Measurements from ENCODE around the gene GMEB2. TPM values are rescaled to one million over a fixed set of nuclear protein-coding genes. Genes with fewer than 3 reads are reported as not detected.

GMEB2 gene
- total RNA-seq, 1 experiment from 2014 or later = 14.3 TPM

DNA sequence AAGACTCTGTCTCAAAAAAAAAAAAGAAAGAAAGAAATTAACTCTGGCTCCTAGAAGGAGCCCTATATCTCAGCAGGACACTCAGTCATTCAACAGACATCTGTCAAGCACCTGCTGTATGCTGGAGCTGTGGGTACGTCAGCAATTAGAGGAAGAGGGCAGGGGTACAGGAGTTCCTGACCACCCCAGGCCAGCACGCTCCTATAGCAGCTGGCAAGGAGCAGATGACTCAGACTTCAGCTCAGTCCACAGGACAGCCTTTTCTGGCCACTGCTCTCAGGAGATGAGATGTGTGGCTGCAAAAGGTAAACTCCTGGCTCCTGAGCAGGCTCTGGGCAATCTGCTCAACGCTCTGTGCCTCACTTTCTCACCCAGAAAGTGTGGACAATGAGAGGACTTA lies 29.6 kb upstream of the GMEB2 start:
- Histone ChIP-seq H3K27me3 (ENCODE audit: insufficient read depth, low read length) (no peaks in the 10 kb centered on the region; the same call in 1 of the 2 replicates), H4K91ac (ENCODE audit: insufficient read length, low read depth, low read length) (no peak overlapping the region), H3K18ac (ENCODE audit: insufficient read length, low read depth, low read length) (no peak overlapping the region), H3K56ac (ENCODE audit: insufficient read length, low read depth, low read length) (no peak overlapping the region), H3K23ac (ENCODE audit: insufficient read length, low read depth, low read length) (no peak overlapping the region), H3K4ac (ENCODE audit: low read depth, low read length) (no peak overlapping the region), H3K23me2 (ENCODE audit: insufficient read length, low read depth, low read length, poor library complexity, severe bottlenecking) (peaks cover 11% of the 10 kb centered on the region), H3K9ac (ENCODE audit: extremely low read depth, insufficient read length, low read length) (no peak overlapping the region), H3T11ph (ENCODE audit: low read length) (no peak overlapping the region), H2BK15ac (ENCODE audit: low read depth, low read length) (no peak overlapping the region), H2BK5ac (ENCODE audit: insufficient read length, low read length) (no peak overlapping the region), H4K5ac (ENCODE audit: insufficient read length, low read depth, low read length) (no peak overlapping the region), H4K20me1 (ENCODE audit: control insufficient read depth, insufficient read depth, insufficient read length) (no peaks in the 10 kb centered on the region), H2BK12ac (ENCODE audit: insufficient read length, low read depth, low read length) (no peak overlapping the region), H3K79me2 (ENCODE audit: insufficient read depth, low read length) (no peaks in the 10 kb centered on the region), H3K4me2 (ENCODE audit: insufficient read depth, insufficient read length, low read length) (no peak overlapping the region), H4K8ac (replicated peaks; ENCODE audit: insufficient read length, low read depth, low read length) (no peak overlapping the region), H3K14ac (ENCODE audit: insufficient read depth, low read length) (no peak overlapping the region), H3K79me1 (ENCODE audit: insufficient read depth, low read depth, low read length, poor library complexity, severe bottlenecking) (no peaks in the 10 kb centered on the region), H3K9me3 (ENCODE audit: control insufficient read depth, low read depth, low read length) (no peaks in the 10 kb centered on the region), H2AK5ac (ENCODE audit: insufficient read length, low read length) (no peak overlapping the region), H2BK20ac (ENCODE audit: low read depth, low read length, poor library complexity, severe bottlenecking) (no peak overlapping the region), H3K4me1 (ENCODE audit: insufficient read depth, low read length) (no peaks in the 10 kb centered on the region; the same call in 1 of the 2 replicates), H2BK120ac (ENCODE audit: low read depth, low read length, poor library complexity, severe bottlenecking) (no peak overlapping the region), H2AFZ (ENCODE audit: low read length) (no peak overlapping the region), H3K27ac (ENCODE audit: insufficient read length, low read depth, low read length) (no peak overlapping the region)
- WGBS (ENCODE audit: extremely low coverage, insufficient read length, low lambda C conversion rate) = no CpG with 5 or more reads among the region's 3 CpGs
- DNase-seq = no peak
- Mint-ChIP-seq H3K27ac (no peak overlapping the region), H3K27me3 (ENCODE audit: low read depth) (peaks cover 3% of the 10 kb centered on the region), H3K9me3 (no peaks in the 10 kb centered on the region), H3K36me3 (ENCODE audit: insufficient read depth in 1 of 3, low read depth in 3 of 3) (peaks cover 4 to 15% (median 13%) of the 10 kb centered on the region in 3 experiments; a peak in 6 of 7 replicates), H3K4me3 (peak overlapping the region in 1 of 2 experiments; percentile 48; a peak in 1 of 5 replicates), H3K4me1 (peaks cover 21 to 31% of the 10 kb centered on the region in 2 experiments)
- TF ChIP-seq, protein P1, sequence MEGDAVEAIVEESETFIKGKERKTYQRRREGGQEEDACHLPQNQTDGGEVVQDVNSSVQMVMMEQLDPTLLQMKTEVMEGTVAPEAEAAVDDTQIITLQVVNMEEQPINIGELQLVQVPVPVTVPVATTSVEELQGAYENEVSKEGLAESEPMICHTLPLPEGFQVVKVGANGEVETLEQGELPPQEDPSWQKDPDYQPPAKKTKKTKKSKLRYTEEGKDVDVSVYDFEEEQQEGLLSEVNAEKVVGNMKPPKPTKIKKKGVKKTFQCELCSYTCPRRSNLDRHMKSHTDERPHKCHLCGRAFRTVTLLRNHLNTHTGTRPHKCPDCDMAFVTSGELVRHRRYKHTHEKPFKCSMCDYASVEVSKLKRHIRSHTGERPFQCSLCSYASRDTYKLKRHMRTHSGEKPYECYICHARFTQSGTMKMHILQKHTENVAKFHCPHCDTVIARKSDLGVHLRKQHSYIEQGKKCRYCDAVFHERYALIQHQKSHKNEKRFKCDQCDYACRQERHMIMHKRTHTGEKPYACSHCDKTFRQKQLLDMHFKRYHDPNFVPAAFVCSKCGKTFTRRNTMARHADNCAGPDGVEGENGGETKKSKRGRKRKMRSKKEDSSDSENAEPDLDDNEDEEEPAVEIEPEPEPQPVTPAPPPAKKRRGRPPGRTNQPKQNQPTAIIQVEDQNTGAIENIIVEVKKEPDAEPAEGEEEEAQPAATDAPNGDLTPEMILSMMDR (conservative IDR thresholded peaks at IDR 0.05) = no peak
